Trophoblast cell (in vitro differentiated cells and primary cell): Measurements from ENCODE around the gene KRTAP4-12.
A peak's percentile ranks its signal among the peaks of the same experiment; 100 is the strongest.
"Not testable (repeated sequence)": the region's sequence is repeated elsewhere in the genome, so short reads cannot be mapped to it uniquely, and the experiment has no call there.

Source experiments
- DNase-seq, 2 donors: peaks; one replicate each; pipeline ENCODE4 v3.0.0-alpha.2; 2016
- H2AFZ ChIP-seq: 2 replicates; pipeline ENCODE4 v1.6.1; 2013; ENCODE audit warnings: low read length, moderate library complexity, mild to moderate bottlenecking; ENCODE audit not compliant: insufficient read depth, poor library complexity
- H2AK5ac ChIP-seq: 2 replicates; pipeline ENCODE4 v1.6.1; 2013; ENCODE audit warnings: mild to moderate bottlenecking, low read length
- H2BK120ac ChIP-seq: 2 replicates; pipeline ENCODE4 v1.6.1; 2013; ENCODE audit warnings: low read length, mild to moderate bottlenecking, moderate library complexity; ENCODE audit not compliant: insufficient read depth, poor library complexity
- H2BK12ac ChIP-seq: 2 replicates; pipeline ENCODE4 v1.6.1; 2013; ENCODE audit warnings: mild to moderate bottlenecking, low read length, moderate library complexity
- H2BK5ac ChIP-seq: 2 replicates; pipeline ENCODE4 v1.6.1; 2013; ENCODE audit warnings: low read length, low read depth, moderate library complexity, mild to moderate bottlenecking; ENCODE audit not compliant: poor library complexity
- H3K14ac ChIP-seq: 2 replicates; pipeline ENCODE4 v1.6.1; 2013; ENCODE audit warnings: mild to moderate bottlenecking, low read length
- H3K18ac ChIP-seq: 2 replicates; pipeline ENCODE4 v1.6.1; 2013; ENCODE audit warnings: mild to moderate bottlenecking, low read length
- H3K23ac ChIP-seq: 2 replicates; pipeline ENCODE4 v1.6.1; 2013; ENCODE audit warnings: low read length
- H3K27ac ChIP-seq: 2 replicates; pipeline ENCODE4 v1.5.1; 2013; ENCODE audit warnings: low read depth, mild to moderate bottlenecking, inconsistent platforms, low read length, moderate library complexity
- H3K27me3 ChIP-seq: 2 replicates; pipeline ENCODE4 v1.6.1; 2013; ENCODE audit warnings: inconsistent platforms, mild to moderate bottlenecking, low read length, moderate library complexity; ENCODE audit not compliant: insufficient read depth
- H3K36me3 ChIP-seq, 2 experiments: 1 replicate in 1 of 2; 2 replicates in 1 of 2; pipeline ENCODE4 v1.6.1; 2013; ENCODE audit warnings: low read length in 2 of 2, mild to moderate bottlenecking in 2 of 2, moderate library complexity in 1 of 2; ENCODE audit not compliant: insufficient read depth in 2 of 2, control insufficient read depth in 1 of 2
- H3K4ac ChIP-seq: 2 replicates; pipeline ENCODE4 v1.6.1; 2013; ENCODE audit warnings: low read depth, mild to moderate bottlenecking, low read length, moderate library complexity
- H3K4me1 ChIP-seq, 2 experiments: 1 replicate in 1 of 2; 2 replicates in 1 of 2; pipeline ENCODE4 v1.6.1; 2013; ENCODE audit warnings: low read length in 2 of 2, mild to moderate bottlenecking in 2 of 2, moderate library complexity in 1 of 2; ENCODE audit not compliant: insufficient read depth in 2 of 2, control insufficient read depth in 1 of 2
- H3K4me2 ChIP-seq: 2 replicates; pipeline ENCODE4 v1.6.1; 2013; ENCODE audit warnings: inconsistent platforms, mild to moderate bottlenecking, low read length, moderate library complexity
- H3K4me3 ChIP-seq: 2 replicates; pipeline ENCODE4 v1.5.1; 2013; ENCODE audit warnings: mild to moderate bottlenecking, low read depth, low read length, inconsistent platforms
- H3K79me1 ChIP-seq: one replicate; pipeline ENCODE4 v1.6.1; 2013; ENCODE audit warnings: low read length
- H3K79me2 ChIP-seq: 2 replicates; pipeline ENCODE4 v1.6.1; 2013; ENCODE audit warnings: low read length, mild to moderate bottlenecking; ENCODE audit not compliant: control insufficient read depth, insufficient read depth, poor library complexity
- H3K9ac ChIP-seq: 2 replicates; pipeline ENCODE4 v1.6.1; 2013; ENCODE audit warnings: mild to moderate bottlenecking, low read length
- H3K9me3 ChIP-seq: 2 replicates; pipeline ENCODE4 v1.6.1; 2013; ENCODE audit warnings: low read depth, mild to moderate bottlenecking, control low read depth, inconsistent platforms, low read length; ENCODE audit not compliant: insufficient read depth
- H4K12ac ChIP-seq: 2 replicates; pipeline ENCODE4 v1.6.1; 2013; ENCODE audit warnings: low read depth, mild to moderate bottlenecking, low read length, moderate library complexity
- H4K8ac ChIP-seq: 2 replicates; pipeline ENCODE4 v1.6.1; 2013; ENCODE audit warnings: low read depth, mild to moderate bottlenecking, low read length, moderate library complexity
- H4K91ac ChIP-seq: one replicate; pipeline ENCODE4 v1.6.1; 2013; ENCODE audit warnings: low read depth, mild to moderate bottlenecking, low read length, moderate library complexity
- WGBS: extraction: QIAGEN DNeasy Blood & Tissue Kit; methylation state at CpG from one replicate; pipeline ENCODE4 v1.1.7; 2013; ENCODE audit warnings: missing lambda C conversion rate; ENCODE audit not compliant: insufficient read length, insufficient coverage; ENCODE audit errors: extremely low coverage; 5-methylcytosine and 5-hydroxymethylcytosine counted together

Gene KRTAP4-12

DNA sequence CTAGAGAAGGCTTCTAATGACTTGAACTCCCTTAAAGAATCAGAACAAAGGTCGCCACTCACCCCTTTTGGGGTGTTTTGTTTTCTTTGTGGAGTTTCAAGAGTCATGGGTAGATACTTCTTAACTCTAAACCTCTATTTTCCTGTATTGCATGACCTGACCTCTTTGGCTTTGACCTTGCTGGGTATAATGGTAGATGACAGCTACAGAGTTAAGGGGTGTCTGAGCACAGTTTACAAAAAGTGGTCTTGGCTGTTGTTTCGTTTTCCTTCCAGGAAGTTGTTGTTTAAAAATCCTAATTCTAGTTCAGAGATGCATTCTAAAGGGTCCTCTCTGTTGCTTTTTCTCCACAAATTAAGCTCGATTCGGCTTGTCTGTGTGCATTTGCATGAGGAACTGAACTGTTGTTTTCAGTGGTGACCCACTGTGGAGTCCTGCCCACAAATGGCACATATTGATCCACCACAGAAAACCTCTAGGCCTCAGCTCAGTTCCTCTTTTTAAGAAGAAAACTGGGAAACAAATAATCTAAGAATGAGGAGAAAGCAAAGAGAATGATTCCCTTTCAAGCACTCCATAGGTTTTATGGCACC lies 35.1 kb downstream of the KRTAP4-12 start:
- H4K12ac ChIP-seq = not testable (repeated sequence)

DNA sequence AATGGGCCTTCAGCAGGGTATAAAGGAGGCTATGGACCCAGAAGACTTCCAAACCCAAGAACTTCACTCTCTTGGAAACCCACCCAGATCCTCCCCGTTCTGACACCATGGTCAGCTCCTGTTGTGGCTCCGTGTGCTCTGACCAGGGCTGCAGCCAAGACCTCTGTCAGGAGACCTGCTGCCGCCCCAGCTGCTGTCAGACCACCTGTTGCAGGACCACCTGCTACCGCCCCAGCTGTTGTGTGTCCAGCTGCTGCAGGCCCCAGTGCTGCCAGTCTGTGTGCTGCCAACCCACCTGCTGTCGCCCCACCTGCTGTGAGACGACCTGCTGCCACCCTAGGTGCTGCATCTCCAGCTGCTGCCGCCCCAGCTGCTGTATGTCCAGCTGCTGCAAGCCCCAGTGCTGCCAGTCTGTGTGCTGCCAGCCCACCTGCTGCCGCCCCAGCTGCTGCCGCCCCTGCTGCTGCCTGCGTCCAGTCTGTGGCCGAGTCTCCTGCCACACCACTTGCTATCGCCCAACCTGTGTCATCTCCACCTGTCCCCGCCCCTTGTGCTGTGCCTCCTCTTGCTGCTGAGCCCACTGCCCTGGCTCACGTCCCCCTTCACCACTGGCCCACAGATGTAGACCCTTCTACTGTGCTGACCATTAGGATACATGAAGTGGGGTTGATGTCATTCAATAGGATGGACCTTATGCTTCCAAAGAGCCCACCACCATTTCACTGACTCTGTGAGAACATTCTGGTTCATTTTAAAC lies 39.7 kb downstream of the KRTAP4-12 start, which contains the start of gene KRTAP4-7:
Gene KRTAP4-7 (plus strand): TSS at position 51 of the 757 bp plus-strand sequence. CDS start 57 bp downstream, at position 108.
- H3K4ac ChIP-seq, DNase-seq, H3K9ac ChIP-seq, H2AFZ ChIP-seq, H2BK120ac ChIP-seq, H3K23ac ChIP-seq, H3K36me3 ChIP-seq, H2BK5ac ChIP-seq, H2AK5ac ChIP-seq, H3K27ac ChIP-seq, H3K4me3 ChIP-seq, H4K8ac ChIP-seq, H3K79me1 ChIP-seq, H4K91ac ChIP-seq, H3K14ac ChIP-seq, H2BK12ac ChIP-seq, H3K79me2 ChIP-seq, H3K4me2 ChIP-seq, H3K4me1 ChIP-seq, H4K12ac ChIP-seq, H3K18ac ChIP-seq, H3K9me3 ChIP-seq, H3K27me3 ChIP-seq: not testable (repeated sequence)
- no CpG with 5 or more reads among the region's 14 CpGs for WGBS

More for the DNA sequence above, 35.1 kb downstream of the KRTAP4-12 start:
- H3K9ac ChIP-seq, H2AFZ ChIP-seq, H2BK5ac ChIP-seq, H2AK5ac ChIP-seq, H3K4ac ChIP-seq, H3K4me2 ChIP-seq, H3K27me3 ChIP-seq, H3K9me3 ChIP-seq, H3K23ac ChIP-seq, H4K8ac ChIP-seq, H3K27ac ChIP-seq, H3K4me3 ChIP-seq, H2BK120ac ChIP-seq, H3K79me2 ChIP-seq, H3K14ac ChIP-seq, H3K18ac ChIP-seq, H3K36me3 ChIP-seq, H3K4me1 ChIP-seq, DNase-seq, H4K91ac ChIP-seq, H2BK12ac ChIP-seq, H3K79me1 ChIP-seq: not testable (repeated sequence)
- no CpG with 5 or more reads among the region's 4 CpGs for WGBS

DNA sequence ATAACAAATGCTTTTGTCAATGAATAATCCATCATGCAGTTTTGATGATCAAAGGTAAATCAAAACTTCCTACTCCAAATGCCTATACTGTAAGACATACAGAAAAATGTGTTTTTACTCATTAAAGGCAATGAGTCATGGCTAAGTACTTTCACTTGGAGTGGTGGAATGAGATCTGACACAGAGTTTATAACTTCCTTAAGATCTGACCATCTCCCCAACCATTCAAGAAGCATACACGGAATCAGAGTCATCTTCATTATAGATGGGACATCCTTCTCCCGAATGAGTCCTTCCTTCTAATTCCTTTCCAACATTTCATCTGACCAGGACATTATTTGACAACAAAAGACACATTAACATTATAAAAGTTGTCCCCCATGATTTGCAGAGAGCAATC lies 40.6 kb downstream of the KRTAP4-12 start:
- peak in 1 of 2 donors; percentile 44 for DNase-seq
- not testable (repeated sequence) for H4K12ac ChIP-seq, H3K4me1 ChIP-seq, H3K23ac ChIP-seq, H2BK120ac ChIP-seq, H3K36me3 ChIP-seq, H3K9ac ChIP-seq, H2AFZ ChIP-seq, H2BK5ac ChIP-seq, H4K91ac ChIP-seq, H3K18ac ChIP-seq, H3K79me1 ChIP-seq, H3K27ac ChIP-seq, H2BK12ac ChIP-seq, H3K14ac ChIP-seq, H3K79me2 ChIP-seq, H3K9me3 ChIP-seq, H3K4me3 ChIP-seq, H3K4ac ChIP-seq, H4K8ac ChIP-seq, H3K4me2 ChIP-seq, H3K27me3 ChIP-seq, H2AK5ac ChIP-seq
- WGBS = no CpG with 5 or more reads among the region's 2 CpGs

DNA sequence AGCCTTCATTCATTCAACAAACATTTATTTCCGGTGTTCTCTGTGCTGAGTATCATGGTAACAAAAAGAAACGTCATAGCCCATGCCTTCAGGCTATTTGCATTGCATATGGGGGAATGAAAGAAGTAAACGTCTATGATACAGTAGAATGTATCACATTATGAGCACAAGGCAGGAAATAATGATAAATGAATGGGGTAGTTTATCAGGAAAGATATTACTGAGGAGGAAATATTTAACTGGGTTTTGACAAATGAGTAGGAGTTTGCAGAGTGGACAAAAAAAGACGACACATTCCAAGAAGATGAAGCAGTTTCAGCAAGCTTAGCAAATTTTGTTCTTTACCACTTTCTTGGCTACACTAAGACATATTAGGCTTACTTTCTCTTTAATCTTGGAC lies 41.4 kb downstream of the KRTAP4-12 start:
- H2BK5ac ChIP-seq = no peak overlapping the region
- H3K4me1 ChIP-seq = no peaks in the 10 kb centered on the region
- WGBS = no CpG with 5 or more reads among the region's 4 CpGs

More for the DNA sequence above, 41.4 kb downstream of the KRTAP4-12 start:
- H3K18ac ChIP-seq = no peak overlapping the region
- no peaks in the 10 kb centered on the region for H3K36me3 ChIP-seq
- H4K8ac ChIP-seq = no peak overlapping the region
- no peak overlapping the region for H3K9ac ChIP-seq
- no peak overlapping the region for H3K4me3 ChIP-seq
- no peak overlapping the region for H3K23ac ChIP-seq
- H3K79me2 ChIP-seq = no peaks in the 10 kb centered on the region
- H2AFZ ChIP-seq = no peak overlapping the region
- H2BK120ac ChIP-seq = no peak overlapping the region
- H4K91ac ChIP-seq = no peak overlapping the region
- no peak overlapping the region for H3K14ac ChIP-seq
- no peak overlapping the region for H3K4ac ChIP-seq
- no peak overlapping the region for H3K4me2 ChIP-seq
- peak; percentile 38 to 70 for DNase-seq
- no peak overlapping the region for H4K12ac ChIP-seq
- H3K27ac ChIP-seq = no peak overlapping the region
- H2AK5ac ChIP-seq = no peak overlapping the region
- H3K79me1 ChIP-seq = no peaks in the 10 kb centered on the region
- no peak overlapping the region for H2BK12ac ChIP-seq
- no peaks in the 10 kb centered on the region for H3K9me3 ChIP-seq
- H3K27me3 ChIP-seq = no peaks in the 10 kb centered on the region
